ENCODE measurements around the gene SGCD.
"Not testable (repeated sequence)": the region's sequence is repeated elsewhere in the genome, so short reads cannot be mapped to it uniquely, and the experiment has no call there.

SGCD gene

DNA sequence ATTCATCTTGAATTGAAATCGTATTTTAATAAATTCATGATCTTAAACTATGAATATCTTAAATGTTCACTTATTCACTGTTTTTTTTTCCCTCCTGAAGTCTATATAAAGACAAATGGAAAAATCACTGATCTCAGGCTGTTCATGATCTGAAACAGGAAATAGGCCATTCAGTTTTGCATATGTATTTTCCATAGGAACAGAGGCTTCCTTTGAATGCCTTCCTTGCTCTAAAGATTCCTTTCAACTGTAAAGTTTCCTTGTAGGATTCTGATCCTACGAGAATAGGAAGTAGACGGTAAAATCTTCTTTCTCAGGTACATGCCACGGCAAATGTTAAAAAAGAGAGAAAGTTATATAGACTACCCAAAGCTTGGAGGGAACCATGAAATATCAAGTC lies 328.8 kb downstream of the SGCD start:
- no peak for DNase-seq
- H3K9me3 ChIP-seq, result no peaks in the 10 kb centered on the region; the same call in 1 of the 2 replicates
- no peaks in the 10 kb centered on the region for H3K4me1 ChIP-seq
- no peaks in the 10 kb centered on the region for H3K27me3 ChIP-seq
- TF ChIP-seq, protein P1, sequence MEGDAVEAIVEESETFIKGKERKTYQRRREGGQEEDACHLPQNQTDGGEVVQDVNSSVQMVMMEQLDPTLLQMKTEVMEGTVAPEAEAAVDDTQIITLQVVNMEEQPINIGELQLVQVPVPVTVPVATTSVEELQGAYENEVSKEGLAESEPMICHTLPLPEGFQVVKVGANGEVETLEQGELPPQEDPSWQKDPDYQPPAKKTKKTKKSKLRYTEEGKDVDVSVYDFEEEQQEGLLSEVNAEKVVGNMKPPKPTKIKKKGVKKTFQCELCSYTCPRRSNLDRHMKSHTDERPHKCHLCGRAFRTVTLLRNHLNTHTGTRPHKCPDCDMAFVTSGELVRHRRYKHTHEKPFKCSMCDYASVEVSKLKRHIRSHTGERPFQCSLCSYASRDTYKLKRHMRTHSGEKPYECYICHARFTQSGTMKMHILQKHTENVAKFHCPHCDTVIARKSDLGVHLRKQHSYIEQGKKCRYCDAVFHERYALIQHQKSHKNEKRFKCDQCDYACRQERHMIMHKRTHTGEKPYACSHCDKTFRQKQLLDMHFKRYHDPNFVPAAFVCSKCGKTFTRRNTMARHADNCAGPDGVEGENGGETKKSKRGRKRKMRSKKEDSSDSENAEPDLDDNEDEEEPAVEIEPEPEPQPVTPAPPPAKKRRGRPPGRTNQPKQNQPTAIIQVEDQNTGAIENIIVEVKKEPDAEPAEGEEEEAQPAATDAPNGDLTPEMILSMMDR (IDR thresholded peaks at IDR 0.05; ENCODE audit: low read depth, low read length), result no peak
- H3K4me3 ChIP-seq (ENCODE audit: low read depth, low read length), result no peak overlapping the region
- no peaks in the 10 kb centered on the region for H3K36me3 ChIP-seq

DNA sequence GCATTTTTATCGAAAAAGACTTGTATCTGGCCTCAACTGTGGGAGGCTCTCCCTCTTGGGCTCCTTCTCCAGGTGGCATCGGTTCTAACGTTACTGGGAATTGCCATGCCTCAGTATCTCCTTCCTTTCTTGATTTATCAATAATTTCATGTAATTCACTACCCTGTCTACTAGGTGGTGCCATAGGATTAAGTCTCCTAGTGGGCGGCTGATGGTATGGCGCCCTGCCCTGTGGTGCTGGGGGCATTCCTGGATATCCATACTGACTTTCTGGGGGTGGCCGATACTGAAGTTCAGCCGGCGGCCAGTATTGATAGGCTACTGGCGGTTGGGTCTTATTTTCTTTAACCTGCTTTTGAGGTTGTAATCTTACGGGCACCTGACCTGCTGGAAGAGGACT lies 337.9 kb downstream of the SGCD start:
- not testable (repeated sequence) for H3K36me3 ChIP-seq; H3K4me3 ChIP-seq (ENCODE audit: low read depth, low read length); H3K27me3 ChIP-seq; H3K9me3 ChIP-seq; DNase-seq; H3K4me1 ChIP-seq

DNA sequence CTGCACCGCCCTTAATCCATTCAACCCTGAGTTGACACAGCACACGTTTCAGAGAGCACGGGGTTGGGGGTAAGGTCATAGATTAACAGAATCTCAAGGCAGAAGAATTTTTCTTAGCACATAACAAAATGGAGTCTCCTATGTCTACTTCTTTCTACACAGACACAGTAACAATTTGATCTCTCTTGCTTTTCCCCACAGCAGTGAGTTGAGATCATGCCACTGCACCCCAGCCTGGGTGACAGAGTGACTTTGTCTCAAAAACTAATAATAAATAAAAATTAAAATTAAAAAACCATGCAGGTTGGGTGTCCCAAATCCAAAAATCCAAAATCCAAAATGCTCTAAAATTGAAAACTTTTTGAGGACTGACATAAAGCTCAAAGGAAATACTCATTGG lies 339.7 kb downstream of the SGCD start:
- DNase-seq; H3K9me3 ChIP-seq; H3K4me3 ChIP-seq (ENCODE audit: low read depth, low read length); H3K36me3 ChIP-seq; H3K27me3 ChIP-seq; H3K4me1 ChIP-seq: not testable (repeated sequence)

DNA sequence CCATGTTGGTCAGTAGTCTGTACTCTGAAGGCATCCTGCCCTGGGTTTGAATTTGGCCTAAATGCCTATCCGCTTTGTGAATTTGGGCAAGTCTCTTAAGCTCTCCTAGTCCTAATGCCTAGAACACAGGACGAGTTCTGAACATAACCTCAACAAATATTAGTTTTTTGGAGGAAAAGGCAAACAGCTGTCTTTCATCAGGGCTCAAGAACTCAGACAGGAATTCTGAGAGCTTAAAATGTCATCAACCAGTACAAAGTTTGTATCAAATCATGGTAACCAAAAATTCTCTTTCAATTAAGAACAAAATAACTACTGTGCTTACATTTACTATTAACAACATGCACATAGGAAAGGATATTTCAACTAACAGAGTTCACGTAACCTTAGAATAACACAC lies 340.7 kb downstream of the SGCD start:
- DNase-seq, result no peak
- H3K27me3 ChIP-seq, result no peaks in the 10 kb centered on the region
- no peak overlapping the region for H3K4me3 ChIP-seq (ENCODE audit: low read depth, low read length)
- no peaks in the 10 kb centered on the region for H3K9me3 ChIP-seq
- TF ChIP-seq, protein P1 (IDR thresholded peaks at IDR 0.05; ENCODE audit: low read depth, low read length), result no peak
- no peaks in the 10 kb centered on the region for H3K36me3 ChIP-seq
- H3K4me1 ChIP-seq, result no peaks in the 10 kb centered on the region

DNA sequence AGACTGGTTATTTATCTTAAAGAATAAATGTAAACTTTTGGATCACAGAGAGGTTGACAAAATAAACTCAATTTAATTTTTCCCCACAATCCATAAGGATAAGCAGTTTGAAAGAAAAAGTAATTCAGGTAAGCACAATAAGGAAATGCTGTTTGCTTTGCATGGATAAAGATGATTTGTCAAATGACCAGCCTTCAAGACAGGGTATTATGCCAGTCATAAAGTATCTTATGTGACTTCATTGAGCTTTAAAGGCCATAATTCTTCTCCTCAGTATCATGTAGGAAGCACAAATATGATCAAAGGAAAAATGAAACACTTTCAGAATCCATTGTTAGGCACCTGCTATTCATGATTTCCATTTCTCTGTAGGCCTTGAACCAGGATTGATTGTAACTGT lies 342.5 kb downstream of the SGCD start:
- no peak for DNase-seq
- no peaks in the 10 kb centered on the region for H3K36me3 ChIP-seq
- no peaks in the 10 kb centered on the region for H3K4me1 ChIP-seq
- H3K4me3 ChIP-seq (ENCODE audit: low read depth, low read length), result no peak overlapping the region
- H3K27me3 ChIP-seq, result no peaks in the 10 kb centered on the region
- H3K9me3 ChIP-seq, result no peaks in the 10 kb centered on the region
- TF ChIP-seq, protein P1 (IDR thresholded peaks at IDR 0.05; ENCODE audit: low read depth, low read length), result no peak

DNA sequence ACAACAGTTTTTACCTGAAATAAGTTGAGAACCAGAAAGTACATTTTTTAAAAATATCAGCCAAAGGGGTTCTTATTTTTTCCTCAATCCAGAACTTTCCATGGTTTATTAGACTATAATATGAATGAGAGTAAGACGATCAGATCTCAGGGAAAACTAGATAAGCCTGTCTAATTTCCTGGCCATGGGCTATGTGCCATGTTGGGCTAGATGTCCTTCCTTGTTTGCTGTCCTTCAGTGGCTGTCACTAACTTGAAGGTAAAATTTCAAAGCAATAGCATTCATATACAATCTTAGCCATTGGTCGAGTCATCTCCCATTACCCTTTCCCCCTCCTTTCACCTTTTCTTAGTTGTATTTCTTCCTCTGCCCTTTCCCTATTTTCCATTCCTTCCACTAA lies 343.7 kb downstream of the SGCD start:
- Histone ChIP-seq H3K36me3 (no peaks in the 10 kb centered on the region), H3K9me3 (no peaks in the 10 kb centered on the region), H3K4me3 (ENCODE audit: low read depth, low read length) (no peak overlapping the region), H3K4me1 (no peaks in the 10 kb centered on the region), H3K27me3 (no peaks in the 10 kb centered on the region)
- DNase-seq, result no peak
- TF ChIP-seq, protein P1 (IDR thresholded peaks at IDR 0.05; ENCODE audit: low read depth, low read length), result no peak

DNA sequence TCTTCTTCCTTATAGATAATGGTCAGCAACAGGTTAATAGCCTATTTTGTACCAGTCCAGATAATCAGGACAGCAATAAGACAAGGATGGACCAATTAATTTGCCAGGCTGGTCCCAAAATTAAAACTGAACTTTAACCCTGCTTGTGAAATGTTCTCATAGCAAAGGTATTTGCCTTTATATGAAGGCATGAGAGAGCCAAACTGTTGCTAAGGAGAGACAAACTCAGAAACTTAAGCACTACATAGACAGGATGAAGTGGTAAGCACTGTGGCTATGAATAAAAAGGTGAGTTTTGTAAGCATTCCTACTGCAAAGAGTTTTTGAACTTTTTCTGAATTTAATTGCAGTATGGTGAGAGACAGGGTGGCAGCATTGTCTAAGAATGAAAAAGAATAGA lies 348.4 kb downstream of the SGCD start:
- H3K9me3 ChIP-seq, result no peaks in the 10 kb centered on the region
- no peaks in the 10 kb centered on the region for H3K36me3 ChIP-seq
- no peaks in the 10 kb centered on the region for H3K4me1 ChIP-seq
- DNase-seq, result no peak
- TF ChIP-seq, protein P1 (IDR thresholded peaks at IDR 0.05; ENCODE audit: low read depth, low read length), result no peak
- H3K27me3 ChIP-seq, result no peaks in the 10 kb centered on the region
- no peak overlapping the region for H3K4me3 ChIP-seq (ENCODE audit: low read depth, low read length)

Data from BE2C (cell line).